MM.1S (cell line): ENCODE measurements around the gene CD300LB.

Experiments
- DNase-seq: peaks from one replicate; pipeline ENCODE4 v3.0.0-alpha.2; 2015
- H2AFZ ChIP-seq: fragments of 300-600 bp; sonication (generic); 2 replicates; pipeline ENCODE4 v1.6.0; 2016; ENCODE audit warnings: antibody characterized with exemption, low read length
- H3F3A ChIP-seq: fragments of 300-600 bp; sonication (generic); 2 replicates; pipeline ENCODE4 v1.6.1; 2016; ENCODE audit warnings: mild to moderate bottlenecking, antibody characterized with exemption, low read length, moderate library complexity, mixed read lengths; ENCODE audit not compliant: insufficient read depth
- H3K27ac ChIP-seq: fragments of 300-600 bp; sonication (generic); 2 replicates; pipeline ENCODE4 v1.5.1; 2016; ENCODE audit warnings: mild to moderate bottlenecking, low read length
- H3K27me3 ChIP-seq: fragments of 300-600 bp; sonication (generic); replicated peaks from 2 replicates; pipeline ENCODE4 v1.6.0; 2016; ENCODE audit warnings: low read length; ENCODE audit not compliant: insufficient read depth
- H3K36me3 ChIP-seq: fragments of 300-600 bp; sonication (generic); replicated peaks from 2 replicates; pipeline ENCODE4 v1.6.1; 2016; ENCODE audit warnings: mild to moderate bottlenecking, low read length, mixed read lengths; ENCODE audit not compliant: insufficient read depth
- H3K4me1 ChIP-seq: fragments of 300-600 bp; sonication (generic); 2 replicates; pipeline ENCODE4 v1.6.1; 2016; ENCODE audit warnings: low read length, mixed read lengths
- H3K4me2 ChIP-seq: fragments of 300-600 bp; sonication (generic); 2 replicates; pipeline ENCODE4 v1.6.0; 2016; ENCODE audit warnings: low read depth, low read length
- H3K4me3 ChIP-seq: fragments of 300-600 bp; sonication (generic); 2 replicates; pipeline ENCODE4 v1.5.1; 2016; ENCODE audit warnings: low read length, mixed read lengths
- H3K79me2 ChIP-seq: fragments of 300-600 bp; sonication (generic); 2 replicates; pipeline ENCODE4 v1.6.1; 2016; ENCODE audit warnings: mixed run types, low read length, mixed read lengths
- H3K9ac ChIP-seq: fragments of 300-600 bp; sonication (generic); 2 replicates; pipeline ENCODE4 v1.6.1; 2016; ENCODE audit warnings: low read length, mixed read lengths
- H3K9me2 ChIP-seq: fragments of 300-600 bp; sonication (generic); replicated peaks from 2 replicates; pipeline ENCODE4 v1.6.1; 2016; ENCODE audit warnings: mild to moderate bottlenecking, low read length, mixed read lengths; ENCODE audit not compliant: insufficient read depth
- H3K9me3 ChIP-seq: fragments of 300-600 bp; sonication (generic); replicated peaks from 2 replicates; pipeline ENCODE4 v1.6.1; 2016; ENCODE audit warnings: mild to moderate bottlenecking, low read length, mixed read lengths; ENCODE audit not compliant: insufficient read depth
- H4K20me1 ChIP-seq: fragments of 300-600 bp; sonication (generic); 2 replicates; pipeline ENCODE4 v1.6.1; 2016; ENCODE audit warnings: mild to moderate bottlenecking, low read length, moderate library complexity, mixed read lengths; ENCODE audit not compliant: insufficient read depth
- CTCF ChIP-seq: fragments of 300-600 bp; sonication (generic); IDR thresholded peaks from 2 replicates; pipeline ENCODE4 v1.5.1; 2016; ENCODE audit warnings: antibody characterized with exemption, low read length, mixed read lengths
- EZH2 ChIP-seq: fragments of 300-600 bp; sonication (generic); optimal IDR thresholded peaks from 2 replicates; pipeline ENCODE3; 2017; ENCODE audit warnings: low read depth, mild to moderate bottlenecking, antibody characterized with exemption, low read length, mixed read lengths
- EZH2phosphoT487 ChIP-seq: fragments of 300-600 bp; sonication (generic); IDR thresholded peaks from 2 replicates; pipeline ENCODE4 v1.6.1; 2018; ENCODE audit warnings: antibody characterized with exemption, low read length

CD300LB gene

GRCh38 chr17:74526681-74527080 is 4.6 kb downstream of the CD300LB start:
- no peak overlapping the region for H3K27ac ChIP-seq
- DNase-seq: no peak
- no peak overlapping the region for H3K4me2 ChIP-seq
- no peaks in the 10 kb centered on the region for H3K36me3 ChIP-seq
- H4K20me1 ChIP-seq: no peaks in the 10 kb centered on the region
- no peak overlapping the region for H2AFZ ChIP-seq
- no peaks in the 10 kb centered on the region for H3K79me2 ChIP-seq
- H3K9me2 ChIP-seq: no peaks in the 10 kb centered on the region
- H3K4me1 ChIP-seq: no peaks in the 10 kb centered on the region
- no peak overlapping the region for H3K9ac ChIP-seq
- TF ChIP-seq EZH2phosphoT487 (no peak), CTCF (no peak), EZH2 (no peak)
- no peaks in the 10 kb centered on the region for H3F3A ChIP-seq
- H3K4me3 ChIP-seq: no peak overlapping the region
- H3K27me3 ChIP-seq: peaks cover 99% of the 10 kb centered on the region
- H3K9me3 ChIP-seq: no peaks in the 10 kb centered on the region

GRCh38 chr17:74525781-74526288 is 5.4 kb downstream of the CD300LB start:
- TF ChIP-seq CTCF (no peak), EZH2 (no peak), EZH2phosphoT487 (no peak)
- peaks cover 99% of the 10 kb centered on the region for H3K27me3 ChIP-seq
- no peaks in the 10 kb centered on the region for H3K9me3 ChIP-seq

GRCh38 chr17:74525465-74525725 is 5.9 kb downstream of the CD300LB start:
- Histone ChIP-seq H2AFZ (no peak overlapping the region), H3K9me3 (no peaks in the 10 kb centered on the region), H3K27me3 (peaks cover 99% of the 10 kb centered on the region), H3K9ac (no peak overlapping the region), H3K4me2 (no peak overlapping the region), H3K4me1 (no peaks in the 10 kb centered on the region), H3K36me3 (no peaks in the 10 kb centered on the region), H3K27ac (no peak overlapping the region), H4K20me1 (no peaks in the 10 kb centered on the region), H3K4me3 (no peak overlapping the region), H3F3A (no peaks in the 10 kb centered on the region), H3K9me2 (no peaks in the 10 kb centered on the region), H3K79me2 (no peaks in the 10 kb centered on the region)
- no peak for TF ChIP-seq EZH2
- no peak for TF ChIP-seq EZH2phosphoT487
- TF ChIP-seq CTCF: no peak
- no peak for DNase-seq

More at GRCh38 chr17:74525781-74526288, 5.4 kb downstream of the CD300LB start:
- Histone ChIP-seq H3K9ac (no peak overlapping the region), H2AFZ (no peak overlapping the region), H3K36me3 (no peaks in the 10 kb centered on the region), H3K9me2 (no peaks in the 10 kb centered on the region), H4K20me1 (no peaks in the 10 kb centered on the region), H3K79me2 (no peaks in the 10 kb centered on the region), H3K4me3 (no peak overlapping the region), H3K27ac (no peak overlapping the region), H3F3A (no peaks in the 10 kb centered on the region), H3K4me1 (no peaks in the 10 kb centered on the region), H3K4me2 (no peak overlapping the region)
- no peak for DNase-seq
